ENCODE measurements around the gene CEP70.
"Not testable (repeated sequence)": the region's sequence is repeated elsewhere in the genome, so short reads cannot be mapped to it uniquely, and the experiment has no call there.

The CEP70 gene

DNA sequence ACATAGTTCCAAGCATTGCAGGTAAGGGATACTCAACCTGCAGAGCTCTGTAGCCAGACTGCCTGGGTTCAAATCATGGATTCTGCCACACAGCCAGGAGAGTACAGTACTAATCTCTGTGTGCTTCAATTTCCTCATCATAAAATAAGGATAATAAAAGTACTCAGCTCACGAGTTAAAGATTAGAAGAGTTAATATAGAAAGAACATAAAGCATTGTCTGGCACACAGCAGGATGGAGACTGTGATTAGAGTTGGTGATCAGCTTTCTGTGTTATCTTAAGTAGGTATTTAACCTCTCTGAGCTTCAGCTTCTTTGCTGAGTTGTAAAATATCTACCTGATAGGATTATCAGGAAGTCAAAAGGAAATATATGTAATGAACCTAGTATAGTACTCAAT is 2.7 kb downstream of the CEP70 start:
- DNase-seq, result no peak

GRCh38 chr3:138588445-138588844 is 5.6 kb downstream of the CEP70 start:
- no peak for DNase-seq

- DNase-seq, result no peak
Measured at GRCh38 chr3:138587374-138587773, 6.7 kb downstream of the CEP70 start.

DNA sequence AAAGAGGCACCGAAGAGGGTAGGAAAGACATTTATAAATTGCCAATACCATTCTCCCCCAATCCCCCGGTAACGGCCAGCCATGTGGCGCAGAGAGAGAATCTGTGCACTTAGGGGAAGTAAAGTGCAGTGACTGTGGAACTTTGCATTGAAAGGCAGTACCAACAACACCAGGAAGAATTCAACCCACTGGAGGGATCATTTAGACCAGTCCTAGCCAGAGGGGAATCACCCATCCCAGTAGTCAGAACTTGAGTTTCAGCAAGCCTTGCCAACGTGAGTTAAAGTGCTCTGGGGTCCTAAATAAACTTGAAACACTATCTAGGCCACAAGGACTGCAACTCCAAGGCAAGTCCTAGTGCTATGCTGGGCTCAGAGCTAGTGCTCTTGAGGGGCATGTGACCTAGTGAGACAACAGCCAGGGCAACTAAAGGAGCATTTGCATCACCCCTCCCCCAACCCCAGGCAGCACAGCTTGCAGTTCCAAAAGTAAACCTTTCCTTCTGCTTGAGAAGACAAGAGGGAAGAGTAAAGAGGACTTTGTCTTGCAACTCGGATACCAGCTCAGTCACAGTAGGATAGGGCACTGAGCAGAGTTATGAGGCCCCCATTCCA is 15.0 kb downstream of the CEP70 start:
- DNase-seq, result no peak

- no peak for DNase-seq
Measured at GRCh38 chr3:138578141-138578540, 15.9 kb downstream of the CEP70 start.

- DNase-seq, result no peak
Measured at GRCh38 chr3:138573138-138573537, 20.9 kb downstream of the CEP70 start.

- not testable (repeated sequence) for DNase-seq
Measured at GRCh38 chr3:138569624-138570023, 24.4 kb downstream of the CEP70 start.

- no peak for DNase-seq
Measured at GRCh38 chr3:138569090-138569489, 25.0 kb downstream of the CEP70 start.

DNA sequence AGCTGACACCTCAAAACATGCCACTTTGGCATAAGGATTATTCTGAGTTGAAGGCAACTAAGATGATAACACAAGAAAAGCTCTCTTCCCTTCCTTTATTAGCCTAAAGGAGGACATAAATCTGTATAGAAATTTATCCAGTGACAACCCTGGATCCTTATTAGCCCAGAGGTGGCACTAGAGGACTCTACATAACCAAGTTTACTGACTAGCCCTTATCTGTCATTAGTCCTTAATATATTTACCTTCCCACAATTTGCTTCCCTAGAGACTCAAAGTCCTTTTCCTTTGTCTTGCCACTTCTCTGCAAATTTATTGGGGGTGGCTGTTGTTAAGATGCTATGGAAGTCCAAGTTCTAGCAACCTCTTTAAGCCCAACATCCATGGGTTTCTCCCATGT is 26.7 kb downstream of the CEP70 start:
- DNase-seq, result no peak

DNA sequence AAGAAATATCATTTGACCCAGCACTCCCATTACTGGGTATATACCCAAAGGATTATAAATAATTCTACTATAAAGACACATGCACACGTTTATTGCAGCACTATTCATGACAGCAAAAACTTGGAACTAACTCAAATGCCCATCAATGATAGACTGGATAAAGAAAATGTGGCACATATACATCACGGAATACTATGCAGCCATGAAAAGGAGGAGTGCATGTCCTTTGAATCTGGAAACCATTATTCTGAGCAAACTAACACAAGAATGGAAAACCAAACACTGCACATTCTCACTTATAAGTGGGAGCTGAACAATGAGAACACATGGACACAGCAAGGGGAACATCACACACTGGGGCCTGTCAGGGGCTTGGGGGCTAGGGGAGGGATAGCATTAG is 27.8 kb downstream of the CEP70 start:
- not testable (repeated sequence) for DNase-seq

DNA sequence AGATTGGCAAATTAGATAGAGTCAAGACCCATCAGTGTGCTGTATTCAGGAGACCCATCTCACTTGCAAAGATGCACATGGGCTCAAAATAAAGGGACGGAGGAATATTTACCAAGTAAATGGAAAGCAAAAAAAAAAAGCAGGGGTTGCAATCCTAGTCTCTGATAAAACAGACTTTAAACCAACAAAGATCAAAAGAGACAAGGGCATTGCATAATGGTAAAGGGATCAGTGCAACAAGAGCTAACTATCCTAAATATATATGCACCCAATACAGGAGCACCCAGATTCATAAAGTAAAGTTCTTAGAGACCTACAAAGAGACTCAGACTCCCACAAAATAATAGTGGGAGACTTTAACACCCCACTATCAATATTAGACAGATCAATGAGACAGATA is 31.2 kb downstream of the CEP70 start:
- not testable (repeated sequence) for DNase-seq

DNA sequence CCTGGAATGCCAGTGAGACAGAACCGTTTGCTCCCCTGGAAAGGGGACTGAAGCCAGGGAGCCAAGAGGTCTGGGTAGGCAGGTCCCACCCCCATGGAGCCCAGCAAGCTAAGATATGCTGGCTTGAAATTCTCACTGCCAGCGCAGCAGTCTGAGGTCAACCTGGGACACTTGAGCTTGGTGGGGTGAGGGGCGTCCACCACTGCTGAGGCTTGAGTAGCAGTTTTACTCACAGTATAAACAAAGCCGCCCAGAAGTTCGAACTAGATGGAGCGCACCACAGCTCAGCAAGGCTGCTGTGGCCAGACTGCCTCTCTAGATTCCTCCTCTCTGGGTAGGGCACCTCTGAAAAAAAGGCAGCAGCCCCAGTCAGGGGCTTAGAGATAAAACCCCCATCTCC is 33.6 kb downstream of the CEP70 start:
- DNase-seq, result no peak

GRCh38 chr3:138559134-138559533 is 34.9 kb downstream of the CEP70 start:
- no peak for DNase-seq

DNA sequence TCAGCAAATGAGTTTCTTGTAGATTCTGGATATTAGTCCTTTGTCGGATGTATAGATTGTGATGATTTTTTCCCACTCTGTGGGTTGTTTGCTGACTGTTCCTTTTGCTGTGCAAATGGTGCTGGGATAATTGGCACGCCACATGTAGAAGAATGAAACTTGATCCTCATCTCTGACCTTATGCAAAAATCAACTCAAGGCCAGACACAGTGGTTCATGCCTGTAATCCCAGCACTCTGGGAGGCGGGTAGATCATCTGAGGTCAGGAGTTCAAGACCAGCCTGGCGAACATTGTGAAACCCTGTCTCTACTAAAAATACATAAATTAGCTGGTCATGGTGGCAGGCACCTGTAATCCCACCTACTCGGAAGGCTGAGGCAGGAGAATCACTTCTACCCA is 39.3 kb downstream of the CEP70 start:
- DNase-seq, result not testable (repeated sequence)

- not testable (repeated sequence) for DNase-seq
Measured at GRCh38 chr3:138550958-138551357, 43.1 kb downstream of the CEP70 start.

- DNase-seq, result no peak
Measured at GRCh38 chr3:138549179-138549977, 44.7 kb downstream of the CEP70 start.

GRCh38 chr3:138547342-138547975 is 46.6 kb downstream of the CEP70 start:
- no peak for DNase-seq

DNA sequence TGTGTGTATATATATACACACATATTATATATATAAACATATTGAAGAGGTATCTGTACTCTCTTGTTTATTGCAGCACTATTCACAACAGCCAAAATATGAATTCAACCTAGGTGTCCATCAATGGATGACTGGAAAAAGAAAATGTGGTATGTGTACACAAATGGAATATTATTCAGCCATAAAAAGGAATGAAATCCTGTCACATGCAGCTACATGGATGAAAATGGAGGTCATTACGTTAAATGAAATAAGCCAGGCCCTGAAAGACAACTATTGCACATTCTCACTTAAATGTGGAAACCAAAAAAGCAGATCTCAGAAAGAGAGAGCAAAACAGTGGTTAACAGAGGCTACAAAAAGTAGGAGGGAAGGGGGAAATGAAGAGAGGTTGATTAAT is 49.5 kb downstream of the CEP70 start:
- no peak for DNase-seq

- DNase-seq, result no peak
Measured at GRCh38 chr3:138542977-138543376, 51.1 kb downstream of the CEP70 start.

- DNase-seq, result no peak
Measured at GRCh38 chr3:138539352-138539751, 54.7 kb downstream of the CEP70 start.

DNA sequence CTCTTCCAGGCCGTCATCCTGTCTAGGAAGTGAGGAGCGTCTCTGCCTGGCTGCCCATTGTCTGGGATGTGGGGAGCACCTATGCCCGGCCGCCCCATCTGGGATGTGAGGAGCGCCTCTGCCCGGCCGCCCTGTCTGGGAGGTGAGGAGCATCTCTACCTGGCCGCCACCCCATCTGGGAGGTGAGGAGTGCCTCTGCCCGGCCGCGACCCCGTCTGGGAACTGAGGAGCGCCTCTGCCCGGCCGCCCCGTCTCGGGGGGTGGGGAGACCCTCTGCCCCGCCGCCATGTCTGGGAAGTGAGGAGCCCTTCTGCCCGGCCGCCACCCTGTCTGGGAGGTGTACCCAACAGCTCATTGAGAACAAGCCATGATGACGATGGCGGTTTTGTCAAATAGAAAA is 72.6 kb downstream of the CEP70 start:
- not testable (repeated sequence) for DNase-seq

GRCh38 chr3:138513090-138513843 is 80.8 kb downstream of the CEP70 start:
- no peak for DNase-seq

DNA sequence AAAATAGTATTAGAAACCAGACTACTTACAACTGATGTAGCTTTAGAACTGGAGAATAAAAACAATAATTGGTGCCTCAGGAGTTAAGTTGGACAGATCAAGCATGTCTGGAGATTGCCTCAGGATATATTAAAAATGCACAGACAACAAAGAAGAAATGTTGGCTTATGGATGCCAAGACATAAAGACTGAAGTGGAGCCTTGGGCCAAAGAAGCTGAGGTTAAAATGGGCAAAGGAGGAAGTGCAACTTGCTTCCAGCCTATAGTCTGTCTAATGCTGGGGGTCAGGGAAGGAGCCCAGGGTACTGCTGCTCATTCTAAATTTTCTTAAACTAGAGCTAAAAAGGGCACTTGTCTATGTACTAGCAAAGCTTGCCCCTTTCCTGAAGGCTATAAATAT is 82.1 kb downstream of the CEP70 start:
- no peak for DNase-seq
